Heart left ventricle (tissue), 13 donors: ENCODE data around the gene NECAB2.

Source experiments
- POLR2A ChIP-seq, 2 donors: fragments of 450-650 bp; IDR thresholded peaks; one replicate each; pipeline ENCODE4 v1.6.1; 2017; ENCODE audit warnings: antibody characterized with exemption in 2 of 2, mild to moderate bottlenecking in 2 of 2, moderate library complexity in 2 of 2
- TF ChIP-seq, protein P1 (sequence below), 12 donors: fragments of 200-600 bp; sonication (generic) in 4 of 12; IDR thresholded peaks; one replicate each; pipeline versions ENCODE4 v1.5.0 to v1.8.0; 2018 to 2022; ENCODE audit warnings: antibody characterized with exemption in 12 of 12, mild to moderate bottlenecking in 5 of 12
- donor health status: ischemic (EF 13 %, LVEDD 7.1; RV severe dilation, severe dysfunction).
- donor health status: DM: no; HTN: yes; CAD: no.
- donor health status: DM: no; HTN: no; CAD: no.
- donor health status: ischemic (EF 25% LVEDD 6.9; RV normal size, moderate dysfunction).
- donor health status: ischemic (EF 25% LVEDD 5.7; RV mildly dilated, moderate dysfunction).
- donor health status: ischemic (EF 35%, LVEDD 5.7; RV mildly dilated, moderate dysfunction).
- donor health status: nonischemic (EF 11% LVEDD 7.7; RV severe dilation, severe dysfunction).
- donor health status: DM: yes; HTN: yes; CAD: no.
- donor health status: PGD.
- donor health status: ischemic (EF 29% LVEDD 5.4; RV normal size, mild dysfunction).
- donor health status: nonischemic (EF 23%, LVEDD 6.1; RV moderate dilation, normal function).

GRCh38 chr16:83947642-83948234 lies 20.3 kb upstream of the NECAB2 start:
- TF ChIP-seq, protein P1, sequence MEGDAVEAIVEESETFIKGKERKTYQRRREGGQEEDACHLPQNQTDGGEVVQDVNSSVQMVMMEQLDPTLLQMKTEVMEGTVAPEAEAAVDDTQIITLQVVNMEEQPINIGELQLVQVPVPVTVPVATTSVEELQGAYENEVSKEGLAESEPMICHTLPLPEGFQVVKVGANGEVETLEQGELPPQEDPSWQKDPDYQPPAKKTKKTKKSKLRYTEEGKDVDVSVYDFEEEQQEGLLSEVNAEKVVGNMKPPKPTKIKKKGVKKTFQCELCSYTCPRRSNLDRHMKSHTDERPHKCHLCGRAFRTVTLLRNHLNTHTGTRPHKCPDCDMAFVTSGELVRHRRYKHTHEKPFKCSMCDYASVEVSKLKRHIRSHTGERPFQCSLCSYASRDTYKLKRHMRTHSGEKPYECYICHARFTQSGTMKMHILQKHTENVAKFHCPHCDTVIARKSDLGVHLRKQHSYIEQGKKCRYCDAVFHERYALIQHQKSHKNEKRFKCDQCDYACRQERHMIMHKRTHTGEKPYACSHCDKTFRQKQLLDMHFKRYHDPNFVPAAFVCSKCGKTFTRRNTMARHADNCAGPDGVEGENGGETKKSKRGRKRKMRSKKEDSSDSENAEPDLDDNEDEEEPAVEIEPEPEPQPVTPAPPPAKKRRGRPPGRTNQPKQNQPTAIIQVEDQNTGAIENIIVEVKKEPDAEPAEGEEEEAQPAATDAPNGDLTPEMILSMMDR (IDR thresholded peaks at IDR 0.05), result no peak
- TF ChIP-seq POLR2A (IDR thresholded peaks at IDR 0.05), result no peak
